DOHH2 (cell line): ENCODE measurements around the gene HSD3B2.

Source experiments
- EZH2phosphoT487 ChIP-seq: fragments of 200-600 bp; sonication (generic); IDR thresholded peaks from 2 replicates; pipeline ENCODE4 v1.6.1; 2017; ENCODE audit warnings: borderline replicate concordance, mild to moderate bottlenecking, antibody characterized with exemption, low read length, moderate library complexity, mixed read lengths
- TF ChIP-seq, protein P1 (sequence below): fragments of 200-600 bp; sonication (generic); IDR thresholded peaks from one replicate; pipeline ENCODE4 v1.5.1; 2014; ENCODE audit warnings: antibody characterized with exemption, mild to moderate bottlenecking, low read depth, low read length; ENCODE audit not compliant: poor library complexity, severe bottlenecking

DNA sequence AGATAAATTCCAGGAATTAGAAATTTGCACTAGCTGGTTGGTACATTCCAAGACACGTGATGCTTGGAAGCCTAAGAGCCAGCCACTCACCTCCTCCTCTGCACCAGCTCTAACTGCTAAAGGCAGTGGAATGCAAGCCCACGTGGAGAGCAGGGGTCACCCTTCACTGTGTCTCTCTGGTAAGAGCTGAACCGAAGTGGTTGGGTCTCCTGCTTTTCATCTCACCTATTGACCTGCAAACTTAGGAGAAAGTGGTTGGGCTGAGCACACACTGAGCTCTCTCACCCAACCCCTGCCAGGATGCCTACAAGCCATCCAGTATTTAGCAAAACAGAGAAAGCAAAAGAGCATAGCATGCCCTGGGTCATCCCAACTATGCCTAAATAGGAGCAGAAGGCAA is 27.1 kb upstream of the HSD3B2 start:
- TF ChIP-seq EZH2phosphoT487, result no peak
- TF ChIP-seq, protein P1, sequence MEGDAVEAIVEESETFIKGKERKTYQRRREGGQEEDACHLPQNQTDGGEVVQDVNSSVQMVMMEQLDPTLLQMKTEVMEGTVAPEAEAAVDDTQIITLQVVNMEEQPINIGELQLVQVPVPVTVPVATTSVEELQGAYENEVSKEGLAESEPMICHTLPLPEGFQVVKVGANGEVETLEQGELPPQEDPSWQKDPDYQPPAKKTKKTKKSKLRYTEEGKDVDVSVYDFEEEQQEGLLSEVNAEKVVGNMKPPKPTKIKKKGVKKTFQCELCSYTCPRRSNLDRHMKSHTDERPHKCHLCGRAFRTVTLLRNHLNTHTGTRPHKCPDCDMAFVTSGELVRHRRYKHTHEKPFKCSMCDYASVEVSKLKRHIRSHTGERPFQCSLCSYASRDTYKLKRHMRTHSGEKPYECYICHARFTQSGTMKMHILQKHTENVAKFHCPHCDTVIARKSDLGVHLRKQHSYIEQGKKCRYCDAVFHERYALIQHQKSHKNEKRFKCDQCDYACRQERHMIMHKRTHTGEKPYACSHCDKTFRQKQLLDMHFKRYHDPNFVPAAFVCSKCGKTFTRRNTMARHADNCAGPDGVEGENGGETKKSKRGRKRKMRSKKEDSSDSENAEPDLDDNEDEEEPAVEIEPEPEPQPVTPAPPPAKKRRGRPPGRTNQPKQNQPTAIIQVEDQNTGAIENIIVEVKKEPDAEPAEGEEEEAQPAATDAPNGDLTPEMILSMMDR, result no peak
